Stimulated activated naive CD8-positive, alpha-beta T cell treated with anti-CD3 and anti-CD28 coated beads, Interleukin-15, Interleukin-2, amounts not matched to agents 100 ng/mL and 50 ng/mL, for 24 hours (primary cell): ENCODE data around the gene P4HA1.
"Not testable (repeated sequence)": the region's sequence is repeated elsewhere in the genome, so short reads cannot be mapped to it uniquely, and the experiment has no call there.

ENCODE experiments used
- H3K27ac Mint-ChIP-seq: one replicate; pipeline ENCODE4 v1.8.0; 2021; ENCODE audit warnings: mild to moderate bottlenecking, mixed read lengths
- H3K27me3 Mint-ChIP-seq: one replicate; pipeline ENCODE4 v1.8.0; 2021; ENCODE audit warnings: mixed read lengths
- H3K36me3 Mint-ChIP-seq: one replicate; pipeline ENCODE4 v1.8.0; 2021; ENCODE audit warnings: low read depth, mixed read lengths
- H3K4me1 Mint-ChIP-seq: one replicate; pipeline ENCODE4 v1.8.0; 2021; ENCODE audit warnings: low read depth, mixed read lengths
- H3K4me3 Mint-ChIP-seq: one replicate; pipeline ENCODE4 v1.8.0; 2021; ENCODE audit warnings: mild to moderate bottlenecking, mixed read lengths
- H3K9me3 Mint-ChIP-seq: one replicate; pipeline ENCODE4 v1.8.0; 2021; ENCODE audit warnings: mixed read lengths

The P4HA1 gene

GRCh38 chr10:73110345-73110849 lies 13.7 kb upstream of the P4HA1 start, which contains the start of gene NUDT13:
Gene NUDT13 (plus strand): TSS chr10:73110455. CDS start chr10:73114366, 3,911 bp downstream.
- Mint-ChIP-seq H3K27ac (peak within 1 kb of the TSS; percentile 97), H3K36me3 (peaks cover 32% of the 10 kb centered on the region), H3K4me1 (peaks cover 16% of the 10 kb centered on the region), H3K27me3 (no peaks in the 10 kb centered on the region), H3K4me3 (peak within 1 kb of the TSS; percentile 92), H3K9me3 (no peaks in the 10 kb centered on the region)

- Mint-ChIP-seq H3K4me1 (peaks cover 16% of the 10 kb centered on the region), H3K36me3 (peaks cover 32% of the 10 kb centered on the region)
- not testable (repeated sequence) for H3K4me3 Mint-ChIP-seq, H3K27me3 Mint-ChIP-seq, H3K9me3 Mint-ChIP-seq, H3K27ac Mint-ChIP-seq
Observed at GRCh38 chr10:73109248-73109652, 12.6 kb upstream of the P4HA1 start.

DNA sequence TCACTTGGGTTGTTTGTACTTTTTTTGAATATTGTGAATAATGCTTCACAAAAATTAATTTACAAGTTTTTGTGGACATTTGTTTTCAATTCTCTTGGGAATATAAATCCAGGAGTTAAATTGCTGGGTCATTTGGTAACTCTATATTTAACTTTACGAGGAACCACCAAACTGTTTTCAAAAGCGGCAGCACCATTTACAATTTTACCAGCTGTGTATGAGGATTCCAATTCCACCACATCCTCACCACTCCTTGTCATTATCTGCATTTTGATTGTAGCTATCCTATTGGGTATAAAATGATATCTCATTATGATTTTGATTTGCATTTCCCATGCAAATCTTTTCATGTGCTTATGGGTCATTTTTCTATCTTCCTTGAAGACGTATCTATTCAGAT lies 9.6 kb upstream of the P4HA1 start:
- Mint-ChIP-seq H3K27ac (no peak overlapping the region), H3K4me1 (peaks cover 12% of the 10 kb centered on the region), H3K4me3 (no peak overlapping the region), H3K9me3 (no peaks in the 10 kb centered on the region), H3K36me3 (peaks cover 36% of the 10 kb centered on the region), H3K27me3 (no peaks in the 10 kb centered on the region)

DNA sequence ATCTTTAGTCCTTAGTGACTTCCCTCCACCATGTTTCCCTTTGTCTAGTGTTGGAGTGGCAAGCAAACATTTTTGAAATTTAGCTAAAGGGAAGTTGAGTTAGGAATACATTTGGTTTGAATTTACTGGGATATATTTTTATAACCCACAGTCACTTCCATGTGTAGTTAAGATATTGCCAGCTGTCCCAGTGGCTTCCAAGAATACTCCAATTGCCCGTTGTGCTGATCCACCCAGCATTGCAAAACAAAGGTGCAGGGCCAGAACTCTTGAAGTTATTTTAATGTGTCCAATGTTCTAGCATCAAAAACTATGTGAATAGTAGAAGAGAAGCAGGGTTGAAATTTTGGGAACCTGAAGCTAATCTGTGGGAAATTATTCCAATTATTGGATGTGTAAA lies 2.5 kb upstream of the P4HA1 start:
- Mint-ChIP-seq H3K27ac (no peak overlapping the region), H3K4me1 (peaks cover 19% of the 10 kb centered on the region), H3K4me3 (no peak overlapping the region), H3K27me3 (no peaks in the 10 kb centered on the region), H3K9me3 (no peaks in the 10 kb centered on the region), H3K36me3 (peaks cover 9% of the 10 kb centered on the region)

DNA sequence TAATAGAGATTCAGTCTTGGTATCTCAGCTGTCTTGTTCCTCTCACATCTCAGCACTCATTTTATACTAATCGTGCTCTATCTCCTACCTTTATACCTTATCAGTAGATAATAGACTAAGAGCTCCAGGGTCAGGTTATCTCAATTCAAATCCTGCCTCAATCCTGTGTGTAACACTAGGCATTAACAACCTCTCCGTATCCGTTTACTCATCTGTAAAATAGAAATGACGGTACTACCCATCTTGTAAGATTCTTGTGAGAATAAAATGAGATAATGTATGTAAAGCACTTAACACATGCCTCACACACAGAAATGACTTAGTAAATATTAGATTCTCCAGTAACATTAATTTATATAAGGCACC lies 622 bp upstream of the P4HA1 start:
- no peaks in the 10 kb centered on the region for H3K9me3 Mint-ChIP-seq
- H3K27ac Mint-ChIP-seq, result peak overlapping the region; percentile 96
- H3K27me3 Mint-ChIP-seq, result no peaks in the 10 kb centered on the region
- H3K4me3 Mint-ChIP-seq, result peak overlapping the region; percentile 96
- H3K36me3 Mint-ChIP-seq, result peaks cover 16% of the 10 kb centered on the region
- peaks cover 33% of the 10 kb centered on the region for H3K4me1 Mint-ChIP-seq

GRCh38 chr10:73096041-73096448 lies 621 bp downstream of the P4HA1 start:
- peak overlapping the region; percentile 96 for H3K27ac Mint-ChIP-seq
- peak overlapping the region; percentile 96 for H3K4me3 Mint-ChIP-seq

GRCh38 chr10:73095481-73096021 lies 1.1 kb downstream of the P4HA1 start:
- H3K36me3 Mint-ChIP-seq, result peaks cover 22% of the 10 kb centered on the region
- H3K4me3 Mint-ChIP-seq, result peak overlapping the region; percentile 96
- peak overlapping the region; percentile 96 for H3K27ac Mint-ChIP-seq
- H3K27me3 Mint-ChIP-seq, result no peaks in the 10 kb centered on the region
- H3K4me1 Mint-ChIP-seq, result peaks cover 41% of the 10 kb centered on the region
- H3K9me3 Mint-ChIP-seq, result no peaks in the 10 kb centered on the region

More at GRCh38 chr10:73096041-73096448, 621 bp downstream of the P4HA1 start:
- Mint-ChIP-seq H3K9me3 (no peaks in the 10 kb centered on the region), H3K4me1 (peaks cover 41% of the 10 kb centered on the region), H3K36me3 (peaks cover 22% of the 10 kb centered on the region), H3K27me3 (no peaks in the 10 kb centered on the region)

GRCh38 chr10:73094986-73095480 lies 1.6 kb downstream of the P4HA1 start:
- Mint-ChIP-seq H3K36me3 (peaks cover 18% of the 10 kb centered on the region), H3K4me1 (peaks cover 41% of the 10 kb centered on the region), H3K4me3 (peak overlapping the region; percentile 96), H3K27me3 (no peaks in the 10 kb centered on the region), H3K9me3 (no peaks in the 10 kb centered on the region), H3K27ac (peak overlapping the region; percentile 96)

GRCh38 chr10:73093922-73094850 lies 2.5 kb downstream of the P4HA1 start:
- Mint-ChIP-seq H3K27me3 (no peaks in the 10 kb centered on the region), H3K4me3 (peak overlapping the region; percentile 96), H3K27ac (peak overlapping the region; percentile 45), H3K36me3 (peaks cover 18% of the 10 kb centered on the region), H3K9me3 (no peaks in the 10 kb centered on the region), H3K4me1 (peaks cover 41% of the 10 kb centered on the region)

DNA sequence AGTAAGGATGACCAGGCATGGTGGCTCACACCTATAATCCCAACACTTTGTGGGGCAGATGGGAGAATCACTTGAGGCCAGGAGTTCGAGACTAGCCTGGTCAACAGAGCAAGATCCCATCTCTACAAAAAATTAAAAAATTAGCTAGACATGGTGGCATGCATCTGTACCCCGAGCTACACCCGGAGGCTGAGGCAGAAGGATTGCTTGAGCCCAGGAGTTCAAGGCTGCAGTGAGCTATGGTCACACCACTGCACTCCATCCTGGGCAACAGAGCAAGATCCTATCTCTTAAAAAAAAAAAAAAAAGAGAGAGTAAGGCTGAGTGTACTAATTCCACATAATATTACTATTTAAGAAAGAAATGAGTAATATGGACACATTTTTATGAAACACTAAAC lies 3.8 kb downstream of the P4HA1 start:
- Mint-ChIP-seq H3K9me3 (no peaks in the 10 kb centered on the region), H3K4me1 (peaks cover 50% of the 10 kb centered on the region), H3K27ac (no peak overlapping the region), H3K4me3 (peak overlapping the region; percentile 15), H3K36me3 (peaks cover 27% of the 10 kb centered on the region), H3K27me3 (no peaks in the 10 kb centered on the region)

- Mint-ChIP-seq H3K36me3 (peaks cover 33% of the 10 kb centered on the region), H3K9me3 (no peaks in the 10 kb centered on the region), H3K27me3 (no peaks in the 10 kb centered on the region), H3K27ac (peak overlapping the region; percentile 6), H3K4me3 (no peak overlapping the region), H3K4me1 (peaks cover 33% of the 10 kb centered on the region)
Observed at GRCh38 chr10:73088304-73088703, 8.4 kb downstream of the P4HA1 start.

DNA sequence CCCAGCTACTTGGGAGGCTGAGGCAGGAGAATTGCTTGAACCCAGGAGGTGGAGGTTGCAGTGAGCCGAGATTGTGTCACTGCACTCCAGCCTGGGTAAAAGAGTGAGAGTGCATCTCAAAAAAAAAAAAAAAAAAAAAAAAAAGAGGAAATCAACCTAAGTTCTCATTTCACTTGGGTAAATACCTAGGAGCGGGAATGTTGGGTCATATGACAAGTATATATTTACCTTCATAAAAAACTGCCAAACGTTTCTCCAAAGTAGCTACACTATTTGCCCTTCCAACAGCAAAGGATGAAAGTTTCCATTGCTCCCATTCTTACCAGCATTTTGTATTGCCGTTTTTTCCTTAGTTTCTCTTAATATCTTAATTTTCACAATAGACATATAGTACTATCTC lies 9.8 kb downstream of the P4HA1 start:
- Mint-ChIP-seq H3K27me3 (no peaks in the 10 kb centered on the region), H3K27ac (no peak overlapping the region), H3K4me3 (no peak overlapping the region), H3K4me1 (peaks cover 29% of the 10 kb centered on the region), H3K36me3 (peaks cover 34% of the 10 kb centered on the region), H3K9me3 (no peaks in the 10 kb centered on the region)

DNA sequence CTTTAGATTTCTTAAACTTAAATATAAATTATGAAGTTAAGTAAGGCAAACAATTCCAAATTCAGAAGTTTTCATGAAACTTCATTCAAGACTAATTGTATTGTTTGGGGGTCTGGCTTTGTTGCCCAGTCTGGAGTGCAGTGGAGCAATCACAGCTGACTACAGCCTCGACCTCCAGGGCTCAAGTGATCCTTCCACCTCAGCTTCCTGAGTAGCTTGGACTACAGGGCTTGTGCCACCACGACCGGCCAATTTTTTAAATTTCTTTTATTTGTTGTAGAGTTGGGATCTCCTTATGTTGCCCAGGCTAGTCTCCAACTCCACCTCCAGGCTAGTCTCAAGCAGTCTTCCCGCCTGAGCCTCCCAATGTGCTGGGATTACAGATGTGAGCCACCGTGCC lies 12.5 kb downstream of the P4HA1 start:
- Mint-ChIP-seq H3K4me1 (peaks cover 24% of the 10 kb centered on the region), H3K27me3 (no peaks in the 10 kb centered on the region), H3K4me3 (no peak overlapping the region), H3K36me3 (peaks cover 34% of the 10 kb centered on the region), H3K9me3 (no peaks in the 10 kb centered on the region), H3K27ac (no peak overlapping the region)

- peaks cover 28% of the 10 kb centered on the region for H3K36me3 Mint-ChIP-seq
- H3K4me3 Mint-ChIP-seq, result no peak overlapping the region
- H3K27ac Mint-ChIP-seq, result no peak overlapping the region
- H3K27me3 Mint-ChIP-seq, result no peaks in the 10 kb centered on the region
- no peaks in the 10 kb centered on the region for H3K9me3 Mint-ChIP-seq
- H3K4me1 Mint-ChIP-seq, result peaks cover 17% of the 10 kb centered on the region
Observed at GRCh38 chr10:73083221-73083620, 13.4 kb downstream of the P4HA1 start.
